LNCAP (cell line): Measurements from ENCODE around the gene TXLNA.

Source experiments
- TF ChIP-seq, protein P1 (sequence below): fragments of 450-650 bp; IDR thresholded peaks from 2 replicates; pipeline ENCODE4 v1.5.1; 2017; ENCODE audit warnings: mild to moderate bottlenecking

The TXLNA gene

GRCh38 chr1:32194984-32195383 is 15.5 kb downstream of the TXLNA start:
- TF ChIP-seq, protein P1, sequence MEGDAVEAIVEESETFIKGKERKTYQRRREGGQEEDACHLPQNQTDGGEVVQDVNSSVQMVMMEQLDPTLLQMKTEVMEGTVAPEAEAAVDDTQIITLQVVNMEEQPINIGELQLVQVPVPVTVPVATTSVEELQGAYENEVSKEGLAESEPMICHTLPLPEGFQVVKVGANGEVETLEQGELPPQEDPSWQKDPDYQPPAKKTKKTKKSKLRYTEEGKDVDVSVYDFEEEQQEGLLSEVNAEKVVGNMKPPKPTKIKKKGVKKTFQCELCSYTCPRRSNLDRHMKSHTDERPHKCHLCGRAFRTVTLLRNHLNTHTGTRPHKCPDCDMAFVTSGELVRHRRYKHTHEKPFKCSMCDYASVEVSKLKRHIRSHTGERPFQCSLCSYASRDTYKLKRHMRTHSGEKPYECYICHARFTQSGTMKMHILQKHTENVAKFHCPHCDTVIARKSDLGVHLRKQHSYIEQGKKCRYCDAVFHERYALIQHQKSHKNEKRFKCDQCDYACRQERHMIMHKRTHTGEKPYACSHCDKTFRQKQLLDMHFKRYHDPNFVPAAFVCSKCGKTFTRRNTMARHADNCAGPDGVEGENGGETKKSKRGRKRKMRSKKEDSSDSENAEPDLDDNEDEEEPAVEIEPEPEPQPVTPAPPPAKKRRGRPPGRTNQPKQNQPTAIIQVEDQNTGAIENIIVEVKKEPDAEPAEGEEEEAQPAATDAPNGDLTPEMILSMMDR = no peak

DNA sequence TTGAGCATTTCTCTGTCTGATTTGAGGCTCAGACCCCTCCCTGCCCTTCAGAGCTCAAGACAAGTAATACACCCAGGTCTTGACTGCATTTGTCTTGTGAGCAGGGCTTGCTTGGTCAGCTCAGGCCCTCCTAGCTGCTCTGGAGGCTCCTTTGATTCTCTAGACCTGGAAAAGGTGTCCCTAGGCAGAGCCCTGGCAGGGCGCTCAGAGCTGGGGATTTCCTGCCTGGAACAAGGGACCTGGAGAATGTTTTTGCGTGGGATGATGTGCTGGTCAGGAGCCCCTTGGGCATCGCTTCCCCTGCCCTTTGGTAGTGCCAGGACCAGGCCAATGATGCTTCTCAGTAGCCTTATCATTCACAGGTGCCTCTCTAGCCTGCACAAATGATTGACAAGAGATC is 16.1 kb downstream of the TXLNA start:
- TF ChIP-seq, protein P1 = no peak

DNA sequence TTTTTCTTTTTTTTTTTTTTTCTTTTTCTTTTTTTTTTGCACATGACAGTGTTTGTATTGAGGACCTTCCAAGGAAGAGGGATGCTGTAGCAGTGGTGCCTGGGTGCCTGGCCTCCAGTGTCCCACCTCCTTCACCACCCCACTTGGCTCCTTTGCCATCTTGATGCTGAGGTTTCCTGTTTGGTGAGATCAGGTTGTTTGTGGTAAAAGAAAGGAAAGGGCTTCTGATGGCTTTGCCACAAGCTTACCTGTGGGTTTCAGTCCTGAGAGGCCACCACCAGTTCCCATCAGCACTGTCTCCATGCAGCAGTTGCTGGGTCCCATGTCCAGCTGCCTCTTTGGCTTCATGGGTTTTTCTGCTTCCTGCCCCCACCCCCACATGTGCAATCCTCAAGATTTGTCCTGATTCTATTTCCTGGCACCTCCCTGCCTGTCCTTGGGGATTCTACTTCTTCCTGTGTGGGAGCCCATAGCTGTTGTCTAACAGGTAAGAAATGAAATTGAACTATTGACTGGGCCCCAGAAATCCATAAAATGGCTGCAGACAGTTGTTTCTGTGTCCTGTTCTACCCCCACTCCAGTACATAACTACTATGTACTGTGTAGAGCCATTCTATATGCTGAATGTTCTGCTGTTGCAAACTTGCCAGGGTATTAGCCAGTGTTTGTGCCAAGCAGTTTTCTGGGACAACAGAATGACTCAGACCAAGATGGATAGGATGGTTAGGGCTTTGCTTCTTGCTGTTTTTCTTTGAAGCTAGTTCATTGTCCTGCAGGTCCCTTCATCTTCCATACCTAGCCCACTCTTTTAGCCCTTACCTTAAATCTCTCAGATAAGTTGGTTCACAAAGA is 16.7 kb downstream of the TXLNA start:
- TF ChIP-seq, protein P1 = no peak

DNA sequence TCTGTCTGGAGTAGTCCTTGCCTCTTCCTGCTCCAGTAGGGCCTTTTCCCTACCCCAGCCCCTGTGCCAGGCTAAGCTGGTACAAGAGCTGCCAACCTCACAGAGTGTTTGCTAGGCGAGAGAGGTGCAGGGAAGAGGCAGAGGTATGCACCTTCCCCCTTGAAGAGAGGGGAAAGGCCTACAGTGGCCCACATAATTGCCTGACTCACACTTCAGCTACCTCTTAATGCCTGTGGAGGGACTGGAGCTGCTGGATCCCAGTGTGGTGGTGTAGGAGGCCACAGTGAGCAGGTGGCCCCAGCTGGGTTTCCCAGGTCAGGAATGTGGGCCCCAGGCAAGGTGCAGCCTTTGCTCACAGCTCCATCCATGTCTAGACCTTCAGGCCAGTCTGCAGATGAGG is 17.6 kb downstream of the TXLNA start:
- TF ChIP-seq, protein P1 = no peak

DNA sequence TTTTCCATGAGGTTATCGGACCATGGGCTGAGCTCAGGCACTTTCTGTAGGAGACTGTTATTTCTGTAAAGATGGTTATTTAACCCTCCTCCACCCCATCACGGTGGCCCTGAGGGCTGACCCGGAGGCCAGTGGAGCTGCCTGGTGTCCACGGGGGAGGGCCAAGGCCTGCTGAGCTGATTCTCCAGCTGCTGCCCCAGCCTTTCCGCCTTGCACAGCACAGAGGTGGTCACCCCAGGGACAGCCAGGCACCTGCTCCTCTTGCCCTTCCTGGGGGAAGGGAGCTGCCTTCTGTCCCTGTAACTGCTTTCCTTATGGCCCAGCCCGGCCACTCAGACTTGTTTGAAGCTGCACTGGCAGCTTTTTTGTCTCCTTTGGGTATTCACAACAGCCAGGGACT is 18.4 kb downstream of the TXLNA start:
- TF ChIP-seq, protein P1 = no peak

DNA sequence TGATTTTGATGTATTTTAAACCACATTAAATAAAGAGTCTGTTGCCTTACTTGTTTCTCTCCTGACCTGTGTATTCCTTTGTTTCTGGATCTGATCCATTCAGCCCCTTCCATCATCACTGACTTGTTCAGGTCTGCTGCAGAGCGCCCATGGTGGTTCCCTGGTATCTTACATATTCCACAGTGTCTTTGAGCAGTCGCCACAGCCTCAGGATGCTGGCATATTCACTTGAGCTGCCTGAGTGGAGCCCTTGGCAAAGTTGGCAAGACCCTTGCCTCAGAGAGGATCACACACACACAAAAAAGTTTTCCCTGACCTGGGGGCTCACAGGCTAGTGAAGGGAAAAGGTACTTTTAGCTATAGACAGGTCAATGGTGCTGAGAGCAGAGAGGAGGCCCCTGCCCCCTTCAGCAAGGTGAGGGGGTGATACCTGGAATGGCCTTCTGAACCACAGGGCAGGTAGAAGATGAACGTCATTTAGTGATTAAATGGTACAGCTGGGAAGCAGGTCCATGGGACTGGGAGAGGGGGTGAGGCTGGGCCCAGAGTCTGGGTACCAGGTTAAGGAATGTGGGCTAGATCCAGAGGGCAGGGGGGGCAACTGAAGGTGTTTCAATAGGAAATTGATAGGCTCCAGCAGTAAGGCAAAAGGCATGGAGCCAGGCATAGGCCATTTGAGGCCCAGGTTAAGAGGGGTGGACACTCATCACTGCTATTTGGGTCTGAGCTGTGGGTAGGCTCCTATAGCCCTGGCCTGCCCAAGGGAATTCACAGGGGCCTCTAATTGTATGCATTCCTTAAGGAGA is 19.0 kb downstream of the TXLNA start:
- TF ChIP-seq, protein P1 = no peak

- TF ChIP-seq, protein P1 = no peak
Measured at GRCh38 chr1:32199043-32199716, 19.7 kb downstream of the TXLNA start.
